B cell (primary cell): ENCODE data around the gene ZNF587. TPM values are rescaled to one million over a fixed set of nuclear protein-coding genes. Genes with fewer than 3 reads are reported as not detected.
A peak's percentile ranks its signal among the peaks of the same experiment; 100 is the strongest.
"Not testable (repeated sequence)": the region's sequence is repeated elsewhere in the genome, so short reads cannot be mapped to it uniquely, and the experiment has no call there.

Experiments used
- ATAC-seq: fragments of 200-7000 bp; cut with Tn5 transposase; one replicate; pipeline ENCODE4 v1.10.0; 2021; ENCODE audit warnings: low read depth, mild to moderate bottlenecking, moderate number of reproducible peaks, moderate library complexity
- CTCF ChIA-PET: fragments of 350-600 bp; sonication (Branson Sonifier 250); formaldehyde crosslinking; loops from one replicate; lab custom pipeline; 2021; ENCODE audit warnings: antibody characterized with exemption, inconsistent platforms; lab: Charles Lee
- POLR2A ChIA-PET: fragments of 350-600 bp; sonication (Branson Sonifier 250); formaldehyde crosslinking; loops from one replicate; lab custom pipeline; 2021; ENCODE audit warnings: antibody characterized with exemption; lab: Charles Lee
- DNase-seq: peaks from one replicate; pipeline ENCODE4 v3.0.0; 2013
- H2AFZ ChIP-seq: 2 replicates; pipeline ENCODE4 v1.6.1; 2012; ENCODE audit warnings: mild to moderate bottlenecking, low read depth, low read length; ENCODE audit not compliant: insufficient read depth, poor library complexity, severe bottlenecking
- H3K27ac ChIP-seq, 2 donors: 1 replicate in 1 of 2; 2 replicates in 1 of 2; pipeline ENCODE4 v1.5.1; 2012 to 2013; ENCODE audit warnings: low read length in 2 of 2, mild to moderate bottlenecking in 2 of 2, moderate library complexity in 1 of 2
- H3K27me3 ChIP-seq, 4 experiments: fragments of 200-600 bp in 1 of 4; sonication (generic) in 1 of 4; replicated peaks in 1 of 4; 1 replicate in 2 of 4; 2 replicates in 2 of 4; pipeline versions ENCODE4 v1.6.1 to v1.7.0; 2013 to 2016; ENCODE audit warnings: low read length in 3 of 4, mild to moderate bottlenecking in 2 of 4, mixed read lengths in 1 of 4, moderate library complexity in 1 of 4; ENCODE audit not compliant: insufficient read depth in 4 of 4, control insufficient read depth in 3 of 4; ENCODE audit errors: control extremely low read depth in 1 of 4
- H3K36me3 ChIP-seq, 2 experiments: replicated peaks in 1 of 2; 1 replicate in 1 of 2; 2 replicates in 1 of 2; pipeline versions ENCODE4 v1.6.1 to v1.7.1; 2013; ENCODE audit warnings: low read length in 1 of 2; ENCODE audit not compliant: insufficient read depth in 2 of 2, control insufficient read depth in 1 of 2; ENCODE audit errors: control extremely low read depth in 1 of 2, extremely low read depth in 1 of 2
- H3K4me1 ChIP-seq, 2 donors: fragments of 200-600 bp in 1 of 2; sonication (generic) in 1 of 2; 1 replicate in 1 of 2; 2 replicates in 1 of 2; pipeline versions ENCODE4 v1.5.1 to v1.6.1; 2013 to 2017; ENCODE audit warnings: low read length in 2 of 2; ENCODE audit not compliant: control insufficient read depth in 2 of 2, insufficient read depth in 2 of 2
- H3K4me2 ChIP-seq: replicated peaks from 2 replicates; pipeline ENCODE3; 2012; ENCODE audit warnings: mild to moderate bottlenecking, low read depth, low read length; ENCODE audit not compliant: poor library complexity, severe bottlenecking
- H3K4me3 ChIP-seq, 5 experiments: fragments of 200-600 bp in 1 of 5; sonication (generic) in 1 of 5; 1 replicate in 3 of 5; 2 replicates in 2 of 5; pipeline versions ENCODE4 v1.5.1 to v1.7.0; 2011 to 2016; ENCODE audit warnings: low read length in 4 of 5, mild to moderate bottlenecking in 4 of 5, low read depth in 2 of 5, control low read depth in 1 of 5, moderate library complexity in 1 of 5; ENCODE audit not compliant: insufficient read depth in 1 of 5; ENCODE audit errors: control extremely low read depth in 1 of 5, extremely low read depth in 1 of 5
- H3K79me2 ChIP-seq: fragments of 200-600 bp; sonication (generic); one replicate; pipeline ENCODE4 v1.6.0; 2016; ENCODE audit warnings: low read length; ENCODE audit not compliant: control insufficient read depth, insufficient read depth
- H3K9ac ChIP-seq: fragments of 200-600 bp; sonication (generic); 2 replicates; pipeline ENCODE4 v1.6.1; 2017; ENCODE audit warnings: mild to moderate bottlenecking, low read length, moderate library complexity
- H3K9me3 ChIP-seq, 3 donors: one replicate each; pipeline versions ENCODE4 v1.6.1 to v1.7.1; 2013; ENCODE audit warnings: low read length in 2 of 3; ENCODE audit not compliant: control insufficient read depth in 2 of 3, insufficient read depth in 1 of 3; ENCODE audit errors: control extremely low read depth in 1 of 3
- H4K20me1 ChIP-seq: 2 replicates; pipeline ENCODE4 v1.6.0; 2012; ENCODE audit warnings: mild to moderate bottlenecking, low read length; ENCODE audit not compliant: insufficient read depth, control insufficient read depth, poor library complexity, severe bottlenecking
- H3K27ac Mint-ChIP-seq: one replicate; pipeline ENCODE4 v1.8.0; 2021; ENCODE audit warnings: mixed read lengths
- H3K27me3 Mint-ChIP-seq: one replicate; pipeline ENCODE4 v1.8.0; 2021; ENCODE audit warnings: mixed read lengths
- H3K4me1 Mint-ChIP-seq: one replicate; pipeline ENCODE4 v1.8.0; 2021; ENCODE audit warnings: mixed read lengths
- H3K4me3 Mint-ChIP-seq: one replicate; pipeline ENCODE4 v1.8.0; 2021; ENCODE audit warnings: mixed read lengths
- H3K9me3 Mint-ChIP-seq: one replicate; pipeline ENCODE4 v1.8.0; 2022; ENCODE audit warnings: mixed read lengths; ENCODE audit not compliant: insufficient read depth
- EZH2 ChIP-seq: IDR thresholded peaks from 2 replicates; pipeline ENCODE4 v1.6.1; 2012; ENCODE audit warnings: borderline replicate concordance, low read depth, mild to moderate bottlenecking, moderate library complexity, low read length; ENCODE audit not compliant: insufficient read depth, poor library complexity, severe bottlenecking
- WGBS: methylation state at CpG from one replicate; pipeline ENCODE4 v1.1.5; 2013; ENCODE audit warnings: missing lambda C conversion rate; ENCODE audit not compliant: insufficient coverage; 5-methylcytosine and 5-hydroxymethylcytosine counted together
- intact Hi-C: fragments of 100-400 bp; cut with micrococcal nuclease; formaldehyde crosslinking; loops from one replicate; pipeline ENCODE4 v1.10.0; 2022
- polyA minus RNA-seq: library from RNA; depleted of rRNA, polyadenylated mRNA; stranded (reverse); fragments of >200 nt; gene quantifications from 2 replicates; pipeline ENCODE4 v1.2.3, GENCODE V29; 2012
- polyA plus RNA-seq: library from polyadenylated mRNA; depleted of rRNA; stranded (reverse); fragments of >200 nt; gene quantifications from 2 replicates; pipeline ENCODE4 v1.2.3, GENCODE V29; 2012
- total RNA-seq, 2 donors: library from RNA; stranded (reverse); fragments of 120-200 nt in 1 of 2; gene quantifications; 1 replicate in 1 of 2; 2 replicates in 1 of 2; pipeline versions ENCODE4 v1.2.3 to v1.2.4, GENCODE V29; 2013 to 2022
- TF ChIP-seq, protein P1 (sequence below): fragments of 200-600 bp; IDR thresholded peaks from one replicate; pipeline ENCODE4 v1.8.0; 2022; ENCODE audit warnings: antibody characterized with exemption, mild to moderate bottlenecking

ZNF587 gene
- 72.9 and 77.6 TPM in 2 replicates for total RNA-seq
- 24.4 TPM for total RNA-seq (2013)
- polyA plus RNA-seq: 16.6 and 17.0 TPM in 2 replicates
- polyA minus RNA-seq: 16.8 and 32.2 TPM in 2 replicates

DNA sequence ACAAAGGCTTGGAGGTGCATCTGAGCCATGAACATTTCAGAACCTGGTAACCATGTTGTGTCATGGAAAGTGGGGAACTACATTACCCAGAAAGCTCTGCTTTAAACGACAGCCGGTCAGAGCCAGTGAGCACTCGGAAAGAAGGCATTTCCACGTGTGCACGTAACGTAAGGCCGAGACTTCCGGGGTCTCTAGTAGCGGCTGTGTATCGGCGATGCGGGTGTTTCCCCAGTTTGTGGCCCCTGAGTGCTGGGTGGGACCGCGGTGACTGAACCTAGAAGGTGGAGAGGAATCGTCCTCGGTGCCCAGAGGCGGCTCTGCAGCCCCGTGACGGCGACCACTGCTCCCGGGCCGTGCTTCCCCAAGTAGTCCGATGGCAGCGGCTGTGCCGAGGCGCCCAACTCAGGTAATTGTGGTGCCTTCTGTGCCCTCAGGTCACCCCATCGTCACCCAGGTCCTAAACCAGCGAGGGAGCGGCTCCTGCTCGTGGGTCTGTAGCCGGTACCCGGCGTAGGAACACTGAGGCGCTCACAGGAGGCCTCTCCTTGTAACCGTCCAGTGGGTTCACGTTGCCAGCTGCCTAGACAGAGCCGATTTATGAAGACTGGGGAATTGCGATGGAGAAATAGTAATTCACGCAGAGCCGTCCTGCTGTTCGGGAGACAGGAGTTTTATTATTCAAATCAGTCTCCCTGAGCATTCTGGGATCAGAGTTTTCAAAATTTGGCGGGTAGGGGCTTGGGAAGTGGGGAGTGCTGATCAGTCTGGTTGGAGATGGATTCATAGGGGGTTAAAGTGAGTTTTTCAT is at the start of gene ZNF587:
Gene ZNF587, plus strand, starts transcription at position 194 of the 808 bp plus-strand sequence. Its CDS starts 180 bp downstream, at position 374.
- POLR2A ChIA-PET: interaction anchor here (0.6 to 1.0 kb wide), 7 partner anchors 35 to 1535 kb away, joined by 3 to 5 read pairs (median 3); partner anchors contain the start of genes ZNF417, ZNF552 and ZSCAN5A
- intact Hi-C loops: loop anchor here (1.0 to 5.0 kb wide), 4 partner anchors 37 to 415 kb away; partner anchors contain the start of genes ZNF530, ZNF749, ZNF776 and ZNF814
- peak within 1 kb of the TSS; percentile 26 to 95 (median 76) for H3K4me3 ChIP-seq
- 0% methylated on average over 40 of the region's 42 CpGs for WGBS
- H3K9me3 Mint-ChIP-seq, H3K36me3 ChIP-seq, CTCF ChIA-PET, H3K9me3 ChIP-seq, H3K27me3 ChIP-seq, H3K27me3 Mint-ChIP-seq, H4K20me1 ChIP-seq: not testable (repeated sequence)
- H3K79me2 ChIP-seq: peaks cover 44% of the 10 kb centered on the region
- Mint-ChIP-seq H3K4me1 (peaks cover 22% of the 10 kb centered on the region), H3K4me3 (peak within 1 kb of the TSS; percentile 97), H3K27ac (peak within 1 kb of the TSS; percentile 94)
- ATAC-seq (peak; percentile 99), DNase-seq (peak; percentile 90)
- peak within 1 kb of the TSS; percentile 97 for H3K9ac ChIP-seq
- H3K27ac ChIP-seq: peak within 1 kb of the TSS; percentile 77 to 93
- H3K4me2 ChIP-seq: peak within 1 kb of the TSS; percentile 89
- peak within 1 kb of the TSS; percentile 84 for H2AFZ ChIP-seq
- peaks cover 7 to 16% of the 10 kb centered on the region in 2 donors for H3K4me1 ChIP-seq

- Histone ChIP-seq H3K9me3 (no peaks in the 10 kb centered on the region), H3K36me3 (peaks cover 4 to 17% of the 10 kb centered on the region in 2 experiments), H3K4me1 (peaks cover 16 to 27% of the 10 kb centered on the region in 2 donors), H2AFZ (no peak overlapping the region), H3K4me3 (no peak overlapping the region), H3K79me2 (peaks cover 33% of the 10 kb centered on the region), H4K20me1 (no peaks in the 10 kb centered on the region), H3K27ac (no peak overlapping the region), H3K27me3 (no peaks in the 10 kb centered on the region), H3K4me2 (no peak overlapping the region), H3K9ac (no peak overlapping the region)
- H3K4me1 Mint-ChIP-seq: peaks cover 41% of the 10 kb centered on the region
- H3K9me3 Mint-ChIP-seq: no peaks in the 10 kb centered on the region
- ChIA-PET CTCF (no interaction called here), POLR2A (no interaction called here)
- ATAC-seq (no peak), DNase-seq (no peak)
- H3K27me3 Mint-ChIP-seq: no peaks in the 10 kb centered on the region
- H3K27ac Mint-ChIP-seq: no peak overlapping the region
- no peak overlapping the region for H3K4me3 Mint-ChIP-seq
- no CpG with 5 or more reads among the region's 5 CpGs for WGBS
- TF ChIP-seq, protein P1, sequence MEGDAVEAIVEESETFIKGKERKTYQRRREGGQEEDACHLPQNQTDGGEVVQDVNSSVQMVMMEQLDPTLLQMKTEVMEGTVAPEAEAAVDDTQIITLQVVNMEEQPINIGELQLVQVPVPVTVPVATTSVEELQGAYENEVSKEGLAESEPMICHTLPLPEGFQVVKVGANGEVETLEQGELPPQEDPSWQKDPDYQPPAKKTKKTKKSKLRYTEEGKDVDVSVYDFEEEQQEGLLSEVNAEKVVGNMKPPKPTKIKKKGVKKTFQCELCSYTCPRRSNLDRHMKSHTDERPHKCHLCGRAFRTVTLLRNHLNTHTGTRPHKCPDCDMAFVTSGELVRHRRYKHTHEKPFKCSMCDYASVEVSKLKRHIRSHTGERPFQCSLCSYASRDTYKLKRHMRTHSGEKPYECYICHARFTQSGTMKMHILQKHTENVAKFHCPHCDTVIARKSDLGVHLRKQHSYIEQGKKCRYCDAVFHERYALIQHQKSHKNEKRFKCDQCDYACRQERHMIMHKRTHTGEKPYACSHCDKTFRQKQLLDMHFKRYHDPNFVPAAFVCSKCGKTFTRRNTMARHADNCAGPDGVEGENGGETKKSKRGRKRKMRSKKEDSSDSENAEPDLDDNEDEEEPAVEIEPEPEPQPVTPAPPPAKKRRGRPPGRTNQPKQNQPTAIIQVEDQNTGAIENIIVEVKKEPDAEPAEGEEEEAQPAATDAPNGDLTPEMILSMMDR: no peak
- TF ChIP-seq EZH2: no peak
- intact Hi-C loops: no loop called here
Observed at GRCh38 chr19:57800696-57801095, 49.0 kb upstream of the ZNF587 start.
